Measurements from ENCODE around the gene ACMSD.
"Not testable (repeated sequence)": the region's sequence is repeated elsewhere in the genome, so short reads cannot be mapped to it uniquely, and the experiment has no call there.

Gene ACMSD

GRCh38 chr2:134869946-134870736 lies 31.7 kb downstream of the ACMSD start:
- no peak overlapping the region for H3K9ac ChIP-seq (ENCODE audit: low read depth, low read length)
- no peak overlapping the region for H3K27ac ChIP-seq (ENCODE audit: low read depth, low read length)

GRCh38 chr2:134873152-134873551 lies 34.7 kb downstream of the ACMSD start:
- H3K4me3 ChIP-seq (ENCODE audit: low read depth, low read length), result no peak overlapping the region
- no peaks in the 10 kb centered on the region for H3K9me3 ChIP-seq (ENCODE audit: control insufficient read depth, insufficient read depth, low read length)
- H3K9ac ChIP-seq (ENCODE audit: low read depth, low read length), result no peak overlapping the region
- no peaks in the 10 kb centered on the region for H3K27me3 ChIP-seq (ENCODE audit: control insufficient read depth, insufficient read depth, low read length)
- no peak overlapping the region for H3K27ac ChIP-seq (ENCODE audit: low read depth, low read length)
- H3K4me1 ChIP-seq (ENCODE audit: control insufficient read depth, insufficient read depth, low read length), result no peaks in the 10 kb centered on the region
- H3K36me3 ChIP-seq (ENCODE audit: control insufficient read depth, insufficient read depth, low read length), result no peaks in the 10 kb centered on the region

More at GRCh38 chr2:134869946-134870736, 31.7 kb downstream of the ACMSD start:
- Histone ChIP-seq H3K4me3 (ENCODE audit: low read depth, low read length) (no peak overlapping the region), H3K9me3 (ENCODE audit: control insufficient read depth, insufficient read depth, low read length) (no peaks in the 10 kb centered on the region), H3K27me3 (ENCODE audit: control insufficient read depth, insufficient read depth, low read length) (no peaks in the 10 kb centered on the region), H3K4me1 (ENCODE audit: control insufficient read depth, insufficient read depth, low read length) (no peaks in the 10 kb centered on the region), H3K36me3 (ENCODE audit: control insufficient read depth, insufficient read depth, low read length) (no peaks in the 10 kb centered on the region)

- Histone ChIP-seq H3K27ac (ENCODE audit: low read depth, low read length) (no peak overlapping the region), H3K4me1 (ENCODE audit: control insufficient read depth, insufficient read depth, low read length) (no peaks in the 10 kb centered on the region), H3K36me3 (ENCODE audit: control insufficient read depth, insufficient read depth, low read length) (no peaks in the 10 kb centered on the region)
These were observed 36.9 kb downstream of the ACMSD start for GRCh38 chr2:134875309-134875708.

GRCh38 chr2:134882773-134883172 lies 44.4 kb downstream of the ACMSD start:
- H3K9ac ChIP-seq (ENCODE audit: low read depth, low read length), result no peak overlapping the region
- H3K27ac ChIP-seq (ENCODE audit: low read depth, low read length), result no peak overlapping the region
- H3K36me3 ChIP-seq (ENCODE audit: control insufficient read depth, insufficient read depth, low read length), result no peaks in the 10 kb centered on the region
- H3K27me3 ChIP-seq (ENCODE audit: control insufficient read depth, insufficient read depth, low read length), result no peaks in the 10 kb centered on the region
- H3K4me3 ChIP-seq (ENCODE audit: low read depth, low read length), result no peak overlapping the region
- no peaks in the 10 kb centered on the region for H3K9me3 ChIP-seq (ENCODE audit: control insufficient read depth, insufficient read depth, low read length)
- no peaks in the 10 kb centered on the region for H3K4me1 ChIP-seq (ENCODE audit: control insufficient read depth, insufficient read depth, low read length)

More at GRCh38 chr2:134875309-134875708, 36.9 kb downstream of the ACMSD start:
- Histone ChIP-seq H3K9ac (ENCODE audit: low read depth, low read length) (no peak overlapping the region), H3K9me3 (ENCODE audit: control insufficient read depth, insufficient read depth, low read length) (no peaks in the 10 kb centered on the region), H3K4me3 (ENCODE audit: low read depth, low read length) (no peak overlapping the region), H3K27me3 (ENCODE audit: control insufficient read depth, insufficient read depth, low read length) (no peaks in the 10 kb centered on the region)

GRCh38 chr2:134883552-134884293 lies 45.3 kb downstream of the ACMSD start:
- no peaks in the 10 kb centered on the region for H3K9me3 ChIP-seq (ENCODE audit: control insufficient read depth, insufficient read depth, low read length)
- no peaks in the 10 kb centered on the region for H3K4me1 ChIP-seq (ENCODE audit: control insufficient read depth, insufficient read depth, low read length)
- no peak overlapping the region for H3K27ac ChIP-seq (ENCODE audit: low read depth, low read length)
- no peaks in the 10 kb centered on the region for H3K27me3 ChIP-seq (ENCODE audit: control insufficient read depth, insufficient read depth, low read length)
- no peaks in the 10 kb centered on the region for H3K36me3 ChIP-seq (ENCODE audit: control insufficient read depth, insufficient read depth, low read length)
- H3K4me3 ChIP-seq (ENCODE audit: low read depth, low read length), result no peak overlapping the region
- no peak overlapping the region for H3K9ac ChIP-seq (ENCODE audit: low read depth, low read length)

GRCh38 chr2:134884435-134884834 lies 46.0 kb downstream of the ACMSD start:
- H3K27me3 ChIP-seq (ENCODE audit: control insufficient read depth, insufficient read depth, low read length), result no peaks in the 10 kb centered on the region
- no peak overlapping the region for H3K9ac ChIP-seq (ENCODE audit: low read depth, low read length)
- no peaks in the 10 kb centered on the region for H3K9me3 ChIP-seq (ENCODE audit: control insufficient read depth, insufficient read depth, low read length)
- H3K36me3 ChIP-seq (ENCODE audit: control insufficient read depth, insufficient read depth, low read length), result no peaks in the 10 kb centered on the region
- no peak overlapping the region for H3K4me3 ChIP-seq (ENCODE audit: low read depth, low read length)
- no peaks in the 10 kb centered on the region for H3K4me1 ChIP-seq (ENCODE audit: control insufficient read depth, insufficient read depth, low read length)
- no peak overlapping the region for H3K27ac ChIP-seq (ENCODE audit: low read depth, low read length)

- no peak overlapping the region for H3K4me3 ChIP-seq (ENCODE audit: low read depth, low read length)
- no peaks in the 10 kb centered on the region for H3K4me1 ChIP-seq (ENCODE audit: control insufficient read depth, insufficient read depth, low read length)
- no peak overlapping the region for H3K9ac ChIP-seq (ENCODE audit: low read depth, low read length)
- H3K36me3 ChIP-seq (ENCODE audit: control insufficient read depth, insufficient read depth, low read length), result no peaks in the 10 kb centered on the region
- no peaks in the 10 kb centered on the region for H3K9me3 ChIP-seq (ENCODE audit: control insufficient read depth, insufficient read depth, low read length)
- no peak overlapping the region for H3K27ac ChIP-seq (ENCODE audit: low read depth, low read length)
- H3K27me3 ChIP-seq (ENCODE audit: control insufficient read depth, insufficient read depth, low read length), result no peaks in the 10 kb centered on the region
These were observed 54.0 kb downstream of the ACMSD start for GRCh38 chr2:134892282-134893035.

- Histone ChIP-seq H3K27ac (ENCODE audit: low read depth, low read length) (no peak overlapping the region), H3K9ac (ENCODE audit: low read depth, low read length) (no peak overlapping the region), H3K27me3 (ENCODE audit: control insufficient read depth, insufficient read depth, low read length) (no peaks in the 10 kb centered on the region), H3K4me1 (ENCODE audit: control insufficient read depth, insufficient read depth, low read length) (no peaks in the 10 kb centered on the region), H3K9me3 (ENCODE audit: control insufficient read depth, insufficient read depth, low read length) (no peaks in the 10 kb centered on the region), H3K4me3 (ENCODE audit: low read depth, low read length) (no peak overlapping the region), H3K36me3 (ENCODE audit: control insufficient read depth, insufficient read depth, low read length) (no peaks in the 10 kb centered on the region)
These were observed 59.5 kb downstream of the ACMSD start for GRCh38 chr2:134897932-134898331.

- H3K4me1 ChIP-seq (ENCODE audit: control insufficient read depth, insufficient read depth, low read length), result no peaks in the 10 kb centered on the region
- H3K9ac ChIP-seq (ENCODE audit: low read depth, low read length), result no peak overlapping the region
- no peaks in the 10 kb centered on the region for H3K27me3 ChIP-seq (ENCODE audit: control insufficient read depth, insufficient read depth, low read length)
- no peak overlapping the region for H3K27ac ChIP-seq (ENCODE audit: low read depth, low read length)
- no peaks in the 10 kb centered on the region for H3K36me3 ChIP-seq (ENCODE audit: control insufficient read depth, insufficient read depth, low read length)
- H3K9me3 ChIP-seq (ENCODE audit: control insufficient read depth, insufficient read depth, low read length), result no peaks in the 10 kb centered on the region
- no peak overlapping the region for H3K4me3 ChIP-seq (ENCODE audit: low read depth, low read length)
These were observed 60.8 kb downstream of the ACMSD start for GRCh38 chr2:134899204-134899603.

- no peaks in the 10 kb centered on the region for H3K27me3 ChIP-seq (ENCODE audit: control insufficient read depth, insufficient read depth, low read length)
- H3K27ac ChIP-seq (ENCODE audit: low read depth, low read length), result no peak overlapping the region
- H3K4me3 ChIP-seq (ENCODE audit: low read depth, low read length), result no peak overlapping the region
- H3K36me3 ChIP-seq (ENCODE audit: control insufficient read depth, insufficient read depth, low read length), result no peaks in the 10 kb centered on the region
- H3K9me3 ChIP-seq (ENCODE audit: control insufficient read depth, insufficient read depth, low read length), result no peaks in the 10 kb centered on the region
- H3K9ac ChIP-seq (ENCODE audit: low read depth, low read length), result no peak overlapping the region
- H3K4me1 ChIP-seq (ENCODE audit: control insufficient read depth, insufficient read depth, low read length), result no peaks in the 10 kb centered on the region
These were observed 61.7 kb downstream of the ACMSD start for GRCh38 chr2:134900151-134900550.

GRCh38 chr2:134903701-134904100 lies 65.3 kb downstream of the ACMSD start:
- not testable (repeated sequence) for H3K9me3 ChIP-seq (ENCODE audit: control insufficient read depth, insufficient read depth, low read length); H3K36me3 ChIP-seq (ENCODE audit: control insufficient read depth, insufficient read depth, low read length); H3K4me1 ChIP-seq (ENCODE audit: control insufficient read depth, insufficient read depth, low read length); H3K9ac ChIP-seq (ENCODE audit: low read depth, low read length); H3K27ac ChIP-seq (ENCODE audit: low read depth, low read length); H3K27me3 ChIP-seq (ENCODE audit: control insufficient read depth, insufficient read depth, low read length); H3K4me3 ChIP-seq (ENCODE audit: low read depth, low read length)
